ENCODE measurements around the gene AEBP2. TPM values are rescaled to one million over a fixed set of nuclear protein-coding genes. Genes with fewer than 3 reads are reported as not detected.

The AEBP2 gene
- total RNA-seq, 4 donors from 2014 or later, result 9.2 to 22.2 (median 13.2) TPM

- in situ Hi-C loops (cut with MboI; ENCODE audit: low sequenced_read_pairs in 4 of 4), result no loop called here
Observed at GRCh38 chr12:19453961-19454360, 14.7 kb downstream of the AEBP2 start.

GRCh38 chr12:19454837-19455236 lies 15.5 kb downstream of the AEBP2 start:
- intact Hi-C loops (cut with DNase I; ENCODE audit: low total_unique reads), result no loop called here
- peaks cover 21 to 41% of the 10 kb centered on the region in 2 donors for H3K4me1 ChIP-seq
- DNase-seq, result no peak

More at GRCh38 chr12:19453961-19454360, 14.7 kb downstream of the AEBP2 start:
- Histone ChIP-seq H3K9me3 (no peaks in the 10 kb centered on the region), H3K4me3 (no peak overlapping the region), H3K27ac (no peak overlapping the region), H3K36me3 (no peaks in the 10 kb centered on the region), H3K4me1 (peaks cover 29 to 47% of the 10 kb centered on the region in 2 donors), H3K27me3 (no peaks in the 10 kb centered on the region)
- no peak for ATAC-seq
- intact Hi-C loops (cut with DNase I; ENCODE audit: low total_unique reads), result no loop called here
- no peak for DNase-seq
- TF ChIP-seq POLR2A (IDR thresholded peaks at IDR 0.05) (no peak), CTCF (IDR thresholded peaks at IDR 0.05 in 4 of 5, conservative IDR thresholded peaks at IDR 0.05 in 1 of 5) (no peak)

GRCh38 chr12:19456176-19456575 lies 16.9 kb downstream of the AEBP2 start:
- in situ Hi-C loops (cut with MboI; ENCODE audit: low sequenced_read_pairs in 4 of 4) (no loop called here), intact Hi-C loops (cut with DNase I; ENCODE audit: low total_unique reads) (no loop called here)
- no peak for TF ChIP-seq CTCF (IDR thresholded peaks at IDR 0.05 in 4 of 5, conservative IDR thresholded peaks at IDR 0.05 in 1 of 5)
- TF ChIP-seq POLR2A (IDR thresholded peaks at IDR 0.05), result no peak
- DNase-seq, result no peak
- Histone ChIP-seq H3K36me3 (no peaks in the 10 kb centered on the region), H3K4me3 (no peak overlapping the region), H3K4me1 (peaks cover 12 to 32% of the 10 kb centered on the region in 2 donors), H3K9me3 (no peaks in the 10 kb centered on the region), H3K27ac (no peak overlapping the region), H3K27me3 (no peaks in the 10 kb centered on the region)
- ATAC-seq, result no peak

More at GRCh38 chr12:19454837-19455236, 15.5 kb downstream of the AEBP2 start:
- TF ChIP-seq CTCF (IDR thresholded peaks at IDR 0.05 in 4 of 5, conservative IDR thresholded peaks at IDR 0.05 in 1 of 5) (no peak), POLR2A (IDR thresholded peaks at IDR 0.05) (no peak)
- H3K9me3 ChIP-seq, result no peaks in the 10 kb centered on the region
- no peak overlapping the region for H3K27ac ChIP-seq
- H3K36me3 ChIP-seq, result no peaks in the 10 kb centered on the region
- in situ Hi-C loops (cut with MboI; ENCODE audit: low sequenced_read_pairs in 4 of 4), result no loop called here
- no peak overlapping the region for H3K4me3 ChIP-seq
- no peak for ATAC-seq
- H3K27me3 ChIP-seq, result no peaks in the 10 kb centered on the region

GRCh38 chr12:19457561-19457960 lies 18.3 kb downstream of the AEBP2 start:
- H3K4me3 ChIP-seq, result no peak overlapping the region
- TF ChIP-seq CTCF (IDR thresholded peaks at IDR 0.05 in 4 of 5, conservative IDR thresholded peaks at IDR 0.05 in 1 of 5), result no peak
- TF ChIP-seq POLR2A (IDR thresholded peaks at IDR 0.05), result no peak
- intact Hi-C loops (cut with DNase I; ENCODE audit: low total_unique reads), result no loop called here
- DNase-seq (no peak), ATAC-seq (no peak)
- H3K9me3 ChIP-seq, result no peaks in the 10 kb centered on the region
- no peaks in the 10 kb centered on the region for H3K36me3 ChIP-seq
- H3K4me1 ChIP-seq, result peaks cover 7 to 39% of the 10 kb centered on the region in 2 donors
- no peak overlapping the region for H3K27ac ChIP-seq
- in situ Hi-C loops (cut with MboI; ENCODE audit: low sequenced_read_pairs in 4 of 4), result no loop called here
- H3K27me3 ChIP-seq, result no peaks in the 10 kb centered on the region

- in situ Hi-C loops (cut with MboI; ENCODE audit: low sequenced_read_pairs in 4 of 4), result no loop called here
- DNase-seq, result no peak
- Histone ChIP-seq H3K4me1 (peaks cover 7 to 39% of the 10 kb centered on the region in 2 donors), H3K27me3 (no peaks in the 10 kb centered on the region), H3K4me3 (no peak overlapping the region), H3K27ac (no peak overlapping the region), H3K36me3 (no peaks in the 10 kb centered on the region), H3K9me3 (no peaks in the 10 kb centered on the region)
- ATAC-seq, result no peak
- intact Hi-C loops (cut with DNase I; ENCODE audit: low total_unique reads), result no loop called here
- TF ChIP-seq POLR2A (IDR thresholded peaks at IDR 0.05) (no peak), CTCF (IDR thresholded peaks at IDR 0.05 in 4 of 5, conservative IDR thresholded peaks at IDR 0.05 in 1 of 5) (no peak)
Observed at GRCh38 chr12:19458733-19459132, 19.4 kb downstream of the AEBP2 start.

All from gastrocnemius medialis (tissue), 4 donors.